HG03039 (cell line): ENCODE data around the gene TECTA.
"Not testable (repeated sequence)": the region's sequence is repeated elsewhere in the genome, so short reads cannot be mapped to it uniquely, and the experiment has no call there.

ENCODE experiments used
- ATAC-seq: cut with Tn5 transposase; IDR thresholded peaks from one replicate; pipeline ENCODE4 v1.9.1; 2021; ENCODE audit warnings: mild to moderate bottlenecking, moderate library complexity; ENCODE audit not compliant: unreplicated experiment

Gene TECTA

GRCh38 chr11:121229495-121230215, 128.6 kb downstream of the TECTA start:
- no peak for ATAC-seq

- no peak for ATAC-seq
These were observed 130.7 kb downstream of the TECTA start for GRCh38 chr11:121231576-121232278.

GRCh38 chr11:121235057-121235456, 134.0 kb downstream of the TECTA start:
- no peak for ATAC-seq

GRCh38 chr11:121236115-121237001, 135.3 kb downstream of the TECTA start:
- ATAC-seq = peak; percentile 70

GRCh38 chr11:121237247-121237646, 136.2 kb downstream of the TECTA start:
- not testable (repeated sequence) for ATAC-seq

- no peak for ATAC-seq
These were observed 136.9 kb downstream of the TECTA start for GRCh38 chr11:121237686-121238658.

GRCh38 chr11:121238956-121239355, 137.9 kb downstream of the TECTA start:
- no peak for ATAC-seq

- not testable (repeated sequence) for ATAC-seq
These were observed 139.0 kb downstream of the TECTA start for GRCh38 chr11:121240001-121240400.

GRCh38 chr11:121240650-121241303, 139.7 kb downstream of the TECTA start:
- ATAC-seq = no peak
